HG02571 (cell line): ENCODE measurements around the gene ABI2.
"Not testable (repeated sequence)": the region's sequence is repeated elsewhere in the genome, so short reads cannot be mapped to it uniquely, and the experiment has no call there.

Source experiments
- ATAC-seq: cut with Tn5 transposase; IDR thresholded peaks from one replicate; pipeline ENCODE4 v1.9.1; 2021; ENCODE audit warnings: mild to moderate bottlenecking, moderate library complexity; ENCODE audit not compliant: unreplicated experiment

Gene ABI2

GRCh38 chr2:203418271-203418670, 90.1 kb downstream of the ABI2 start:
- ATAC-seq, result no peak

DNA sequence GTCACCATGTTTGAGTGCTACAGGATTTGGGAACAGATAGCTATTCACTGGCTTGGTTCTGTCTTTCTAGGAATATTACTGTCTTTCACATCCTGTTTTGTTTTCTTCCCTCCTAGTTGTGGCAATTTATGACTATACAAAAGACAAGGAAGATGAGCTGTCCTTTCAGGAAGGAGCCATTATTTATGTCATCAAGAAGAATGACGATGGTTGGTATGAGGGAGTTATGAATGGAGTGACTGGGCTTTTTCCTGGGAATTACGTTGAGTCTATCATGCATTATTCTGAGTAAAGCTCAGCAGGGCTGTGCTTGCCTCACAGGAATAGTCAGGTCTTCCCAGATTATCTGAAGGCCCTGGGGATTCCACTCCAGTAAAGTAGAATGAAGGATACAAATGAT, 98.9 kb downstream of the ABI2 start:
- no peak for ATAC-seq

- ATAC-seq, result not testable (repeated sequence)
Observed at GRCh38 chr2:203429643-203430042, 101.4 kb downstream of the ABI2 start.

DNA sequence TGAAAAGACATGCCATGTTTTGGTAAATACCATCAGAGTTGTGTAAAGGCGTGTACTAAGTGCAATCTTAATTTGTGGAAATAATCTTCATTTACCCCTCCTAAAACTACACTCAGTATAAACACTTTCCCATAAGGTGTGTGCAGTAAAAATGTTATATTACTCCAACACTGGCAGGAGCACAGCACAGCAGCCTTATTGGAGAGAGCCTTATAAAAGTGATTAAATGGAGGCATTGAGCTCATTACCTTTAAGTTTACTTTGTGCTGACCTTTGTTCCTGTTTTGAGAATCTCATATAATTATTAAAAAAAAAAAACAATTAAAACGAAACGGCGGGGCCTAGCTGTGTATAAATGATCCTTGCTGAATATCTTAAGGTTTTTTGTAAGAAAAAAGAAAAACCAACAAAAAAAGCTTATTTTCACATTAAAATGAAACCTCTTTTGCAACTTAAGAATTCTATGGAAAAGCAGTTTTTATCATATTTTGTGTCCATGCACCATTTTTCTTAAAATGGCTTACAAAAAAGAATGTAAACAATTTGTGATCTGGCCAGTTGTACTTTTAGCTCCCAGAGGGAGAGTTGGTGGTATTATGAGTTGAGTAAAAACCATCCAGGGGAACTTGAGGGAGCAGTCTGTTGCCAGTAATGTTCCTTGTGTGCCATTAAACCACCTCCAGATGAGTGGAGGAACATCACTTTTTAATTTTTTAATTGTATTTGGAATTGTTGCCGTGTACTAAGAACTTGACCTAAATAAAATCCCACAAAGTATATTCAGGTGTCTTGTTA, 103.4 kb downstream of the ABI2 start:
- no peak for ATAC-seq

DNA sequence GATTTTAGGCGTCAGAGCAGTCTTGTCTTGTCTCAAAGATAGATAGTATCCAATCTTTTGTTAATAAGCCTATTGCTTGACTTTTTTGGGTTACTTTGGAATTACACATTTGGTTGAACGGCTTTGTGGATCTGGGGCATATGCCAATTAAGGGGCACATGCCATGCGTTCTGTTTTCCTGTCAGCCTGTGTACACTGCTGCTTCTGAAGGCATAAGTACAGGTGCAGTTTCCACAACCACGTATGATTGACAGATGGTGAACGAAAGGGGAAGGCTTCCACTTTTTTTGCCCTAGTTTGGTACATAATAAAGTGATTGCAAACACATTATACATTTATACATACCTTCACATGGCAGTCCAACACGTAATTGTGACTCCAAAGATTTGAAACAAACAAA, 104.6 kb downstream of the ABI2 start:
- ATAC-seq, result no peak

DNA sequence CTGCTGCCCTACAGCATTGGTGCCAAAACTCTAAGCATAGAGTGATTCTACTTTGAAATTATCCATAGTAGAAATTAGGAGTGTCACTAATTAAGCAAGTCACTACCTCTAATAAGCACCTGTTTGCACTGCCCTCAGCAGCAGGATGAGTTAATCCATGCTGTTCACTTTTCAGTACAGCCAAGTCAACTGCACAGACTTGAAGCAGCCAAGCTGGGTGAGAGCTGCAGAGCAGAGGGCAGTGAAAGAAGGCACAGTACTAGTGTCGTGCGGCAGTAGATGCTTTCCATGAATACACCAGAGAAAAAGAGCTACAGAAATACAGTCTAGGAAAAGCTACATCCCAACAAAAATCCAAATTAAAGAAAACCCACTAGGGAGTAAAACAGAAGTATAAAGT, 108.3 kb downstream of the ABI2 start:
- no peak for ATAC-seq

DNA sequence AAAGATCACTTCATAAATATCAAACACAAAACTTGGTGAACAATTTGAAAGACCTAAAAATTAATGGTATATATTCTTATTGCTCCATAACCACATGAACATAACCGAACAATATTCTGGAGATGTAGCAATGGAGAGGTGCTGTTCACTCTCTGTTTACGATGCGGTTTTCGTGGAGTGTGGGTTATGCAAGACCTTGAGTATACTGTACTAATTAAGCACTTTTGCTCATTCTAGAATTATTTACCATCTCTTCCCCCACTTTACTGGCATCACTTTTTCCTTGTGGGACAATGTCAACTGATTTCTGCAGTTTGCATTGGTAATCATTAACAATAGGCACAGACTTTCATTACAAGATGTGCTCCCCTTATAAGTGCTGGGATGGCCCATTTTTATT, 109.3 kb downstream of the ABI2 start:
- no peak for ATAC-seq

GRCh38 chr2:203438528-203438927, 110.3 kb downstream of the ABI2 start:
- no peak for ATAC-seq

- ATAC-seq, result no peak
Observed at GRCh38 chr2:203440671-203441070, 112.5 kb downstream of the ABI2 start.

GRCh38 chr2:203441463-203441862, 113.3 kb downstream of the ABI2 start:
- ATAC-seq, result no peak

- no peak for ATAC-seq
Observed at GRCh38 chr2:203442463-203442862, 114.3 kb downstream of the ABI2 start.

DNA sequence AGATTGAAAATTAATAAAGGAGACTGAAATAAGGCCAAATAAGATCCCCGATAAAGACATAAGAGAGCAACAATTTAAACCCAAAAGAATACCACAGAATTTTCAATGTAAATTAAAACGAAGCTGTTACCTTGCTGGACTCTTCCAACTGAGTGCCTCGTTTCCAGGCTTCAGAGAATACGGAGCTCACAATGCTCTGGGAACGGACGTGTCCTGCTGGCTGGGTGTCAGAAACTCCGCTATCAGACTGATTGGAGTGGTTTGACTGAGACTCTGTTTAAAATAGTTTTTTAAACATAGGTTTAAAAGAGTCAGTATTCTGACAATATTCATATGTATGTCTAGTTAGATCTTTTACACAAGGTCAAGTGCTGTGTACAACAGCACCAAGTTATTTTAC, 116.5 kb downstream of the ABI2 start:
- no peak for ATAC-seq

DNA sequence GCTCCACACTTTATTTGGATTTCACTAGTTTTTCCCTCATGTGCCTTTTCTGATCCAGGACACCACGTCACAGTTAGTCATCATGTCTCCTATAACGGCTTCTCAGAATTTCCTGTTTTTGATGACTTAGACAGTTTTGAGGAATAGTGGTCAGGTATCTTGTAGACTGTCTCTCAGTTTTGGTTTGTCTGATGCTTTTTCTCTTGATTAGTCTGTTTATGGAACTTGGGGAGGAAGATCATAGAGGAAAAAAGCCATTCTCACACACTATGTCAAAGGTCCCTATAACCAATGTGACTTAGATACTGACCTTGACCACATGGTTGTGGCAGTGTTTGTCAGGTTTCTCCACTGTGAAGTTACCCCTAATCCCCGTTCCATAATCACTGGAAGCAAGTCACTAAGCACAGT, 117.9 kb downstream of the ABI2 start:
- no peak for ATAC-seq

DNA sequence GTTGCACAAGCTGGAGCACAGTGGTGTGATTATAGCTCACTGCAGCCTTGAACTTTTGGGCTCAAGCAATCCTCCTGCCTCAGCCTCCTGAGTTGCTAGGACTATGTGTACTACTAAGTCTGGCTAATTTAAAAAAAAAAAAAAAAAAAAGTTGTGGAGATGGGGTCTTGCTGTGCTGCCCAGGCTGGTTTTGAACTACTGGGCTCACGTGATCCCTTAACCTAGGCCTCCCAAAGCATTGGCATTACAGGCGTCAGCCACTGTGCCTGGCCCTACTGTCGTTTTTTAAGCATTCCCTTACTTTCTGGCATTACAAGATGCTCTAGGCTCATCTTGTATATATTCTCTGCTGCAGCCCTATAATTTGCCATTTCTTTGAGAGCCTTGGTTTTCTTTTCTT, 118.6 kb downstream of the ABI2 start:
- no peak for ATAC-seq

DNA sequence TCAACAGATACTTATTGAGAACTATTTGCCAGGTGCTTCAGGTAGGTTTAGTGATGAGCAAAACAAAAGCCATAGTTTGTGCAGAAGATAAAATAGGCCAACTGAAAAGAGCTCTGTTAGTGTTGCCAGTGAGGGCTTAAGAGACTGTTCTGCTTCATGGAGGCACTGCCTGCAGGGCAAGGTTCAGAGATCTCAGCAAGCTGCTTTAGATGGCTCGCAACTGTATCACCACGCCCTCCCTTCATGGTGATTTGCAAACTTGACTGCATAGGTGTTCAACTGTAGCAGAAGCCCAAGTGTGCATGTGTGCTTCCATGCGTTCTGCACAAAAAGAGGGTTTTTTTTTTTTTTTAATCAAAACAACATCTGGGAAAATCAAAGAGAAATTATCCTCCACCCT, 122.4 kb downstream of the ABI2 start:
- no peak for ATAC-seq

DNA sequence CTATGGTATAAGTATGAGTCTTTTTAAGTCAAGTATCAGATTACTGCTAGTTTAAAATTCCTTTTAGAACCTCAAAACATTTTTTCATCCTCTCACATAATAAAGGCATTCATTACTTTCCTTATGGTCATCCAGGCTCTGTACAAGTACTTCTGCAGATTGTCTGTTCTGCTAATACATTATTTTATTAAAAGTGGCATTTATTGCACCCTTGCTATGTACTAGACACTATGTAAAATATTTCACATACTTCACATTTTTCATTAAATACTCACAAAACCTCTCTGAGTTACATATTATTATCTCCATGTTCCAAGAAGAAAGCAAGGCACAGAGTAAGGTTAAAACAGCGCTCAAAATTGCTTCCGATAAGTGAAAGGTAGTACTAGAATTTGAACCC, 122.8 kb downstream of the ABI2 start:
- ATAC-seq, result no peak

- no peak for ATAC-seq
Observed at GRCh38 chr2:203451689-203452088, 123.5 kb downstream of the ABI2 start.

DNA sequence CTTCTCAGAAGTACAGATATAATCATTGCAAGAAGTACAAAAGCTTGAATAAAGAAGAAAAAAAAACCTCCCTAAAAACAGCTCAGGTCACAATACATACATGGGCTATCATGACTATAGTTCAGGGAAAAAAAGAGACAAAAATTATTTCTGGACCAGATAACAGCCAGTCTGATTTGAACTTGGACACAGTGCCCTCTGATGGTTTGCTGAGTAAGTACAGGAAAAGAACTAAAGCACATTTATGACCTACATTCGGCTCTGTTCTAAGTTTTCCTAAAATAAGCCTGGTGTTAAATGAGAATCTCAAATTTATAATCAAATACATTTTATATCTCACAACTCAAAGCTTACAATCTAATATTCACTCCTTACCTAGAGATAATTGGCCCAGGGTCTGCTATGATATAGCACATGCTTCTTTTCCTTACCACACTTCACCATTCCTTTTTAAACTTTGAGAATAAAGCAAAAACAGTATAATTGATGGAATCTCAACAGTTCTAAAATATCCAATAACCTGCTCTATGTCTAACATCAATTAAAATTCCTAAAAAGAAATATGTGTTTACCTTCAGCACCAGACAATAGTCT, 125.8 kb downstream of the ABI2 start:
- ATAC-seq, result no peak

DNA sequence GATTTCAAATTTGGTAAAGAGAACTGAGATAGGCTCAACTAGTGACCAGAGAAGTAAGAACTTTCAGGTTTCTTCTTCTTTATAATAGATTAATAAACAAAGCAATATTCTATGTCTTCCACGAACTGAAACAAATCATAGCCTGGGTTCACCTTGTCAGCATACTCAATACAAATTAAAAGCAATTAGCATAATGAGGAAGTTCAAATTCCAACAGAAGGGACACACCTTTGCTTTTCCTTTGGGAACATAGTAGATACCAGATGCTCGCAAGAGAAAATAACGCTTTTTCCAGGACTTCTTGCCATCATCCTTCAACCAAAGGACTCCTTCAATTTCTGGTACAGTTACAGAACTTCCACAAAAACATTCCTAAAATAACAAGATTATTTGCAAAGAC, 127.0 kb downstream of the ABI2 start:
- ATAC-seq, result no peak

DNA sequence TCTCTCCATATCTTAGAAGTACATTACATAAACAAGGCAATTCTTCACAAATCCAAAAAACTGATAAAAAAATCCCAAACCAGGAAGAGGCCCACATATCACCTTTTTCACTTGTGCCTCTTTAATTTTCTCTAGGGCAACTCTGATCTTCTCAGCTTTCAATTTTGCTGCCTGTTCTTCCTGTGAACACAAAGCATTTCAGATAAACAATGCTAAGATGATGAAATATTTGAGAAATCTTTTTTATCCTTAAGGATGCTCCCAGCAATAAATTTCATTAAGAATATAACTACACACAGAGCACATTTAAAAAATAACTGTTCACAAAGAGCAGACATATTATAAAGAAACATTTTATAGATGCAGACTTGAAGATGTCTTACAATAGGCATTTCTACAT, 133.6 kb downstream of the ABI2 start:
- no peak for ATAC-seq

DNA sequence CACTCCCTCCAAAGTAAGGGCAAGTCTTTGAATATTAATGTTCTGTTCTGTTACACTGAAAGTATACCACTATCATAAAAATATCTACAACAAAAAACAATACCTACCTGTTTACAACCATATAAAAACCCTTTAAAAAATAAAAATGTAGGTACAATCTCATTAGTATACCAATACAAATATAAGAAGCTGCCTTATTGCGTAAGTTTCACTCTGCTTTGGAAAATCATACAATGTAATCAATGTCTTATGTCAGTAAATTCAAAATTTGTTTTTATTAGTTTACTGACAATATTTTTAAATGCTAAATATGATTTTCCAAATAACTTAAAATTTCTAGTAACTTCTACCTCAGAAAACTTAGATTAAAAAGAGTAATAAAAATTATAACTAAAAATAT, 134.1 kb downstream of the ABI2 start:
- no peak for ATAC-seq

- no peak for ATAC-seq
Observed at GRCh38 chr2:203463266-203463678, 135.1 kb downstream of the ABI2 start.

- no peak for ATAC-seq
Observed at GRCh38 chr2:203469546-203469945, 141.4 kb downstream of the ABI2 start.
